Thyroid gland (tissue), 4 donors: Measurements from ENCODE around the gene FAM120B. TPM values are rescaled to one million over a fixed set of nuclear protein-coding genes. Genes with fewer than 3 reads are reported as not detected.

Source experiments
- DNase-seq, 2 donors: peaks; one replicate each; pipeline ENCODE4 v3.0.0-alpha.2; 2019
- H3K27ac ChIP-seq, 3 donors: fragments of 200-600 bp; sonication (generic); 1 replicate in 2 of 3; 2 replicates in 1 of 3; pipeline ENCODE4 v1.5.1; 2016 to 2019; ENCODE audit warnings: mild to moderate bottlenecking in 1 of 3, moderate library complexity in 1 of 3
- H3K27me3 ChIP-seq: fragments of 200-600 bp; sonication (generic); one replicate; pipeline ENCODE4 v1.5.1; 2019
- H3K36me3 ChIP-seq, 2 donors: fragments of 200-600 bp; sonication (generic); one replicate each; pipeline ENCODE4 v1.5.1; 2016 to 2019
- H3K4me1 ChIP-seq, 2 donors: fragments of 200-600 bp; sonication (generic); one replicate each; pipeline ENCODE4 v1.5.1; 2017 to 2019
- H3K4me3 ChIP-seq, 3 donors: fragments of 200-600 bp; sonication (generic); replicated peaks in 1 of 3; 1 replicate in 2 of 3; 2 replicates in 1 of 3; pipeline ENCODE4 v1.5.1; 2016; ENCODE audit warnings: mild to moderate bottlenecking in 1 of 3
- H3K9me3 ChIP-seq: fragments of 200-600 bp; sonication (generic); one replicate; pipeline ENCODE4 v1.5.1; 2017
- POLR2A ChIP-seq, 2 donors: fragments of 450-650 bp; IDR thresholded peaks; one replicate each; pipeline ENCODE4 v1.6.1; 2017; ENCODE audit warnings: antibody characterized with exemption in 2 of 2, mild to moderate bottlenecking in 2 of 2, moderate library complexity in 1 of 2
- WGBS, 2 donors: methylation state at CpG; one replicate each; pipeline ENCODE4 v1.1.5; 2017; 5-methylcytosine and 5-hydroxymethylcytosine counted together
- intact Hi-C: fragments of 100-400 bp; cut with DNase I; formaldehyde crosslinking; loops from one replicate; pipeline ENCODE4 v1.15.1; 2023
- total RNA-seq, 4 donors: library from RNA; depleted of rRNA; stranded (reverse); fragments of >200 nt; gene quantifications; one replicate each; pipeline ENCODE4 v1.2.3, GENCODE V29; 2016
- TF ChIP-seq, protein P1 (sequence below), 6 experiments: fragments of 200-600 bp in 3 of 6; fragments of 450-650 bp in 3 of 6; sonication (generic) in 3 of 6; IDR thresholded peaks; one replicate each; pipeline ENCODE4 v1.5.1; 2016 to 2019; ENCODE audit warnings: antibody characterized with exemption in 6 of 6, mild to moderate bottlenecking in 2 of 6, inconsistent platforms in 1 of 6, moderate library complexity in 1 of 6

FAM120B gene
- total RNA-seq, 4 donors from 2014 or later, result 26.9 to 38.4 (median 27.7) TPM

- TF ChIP-seq, protein P1, sequence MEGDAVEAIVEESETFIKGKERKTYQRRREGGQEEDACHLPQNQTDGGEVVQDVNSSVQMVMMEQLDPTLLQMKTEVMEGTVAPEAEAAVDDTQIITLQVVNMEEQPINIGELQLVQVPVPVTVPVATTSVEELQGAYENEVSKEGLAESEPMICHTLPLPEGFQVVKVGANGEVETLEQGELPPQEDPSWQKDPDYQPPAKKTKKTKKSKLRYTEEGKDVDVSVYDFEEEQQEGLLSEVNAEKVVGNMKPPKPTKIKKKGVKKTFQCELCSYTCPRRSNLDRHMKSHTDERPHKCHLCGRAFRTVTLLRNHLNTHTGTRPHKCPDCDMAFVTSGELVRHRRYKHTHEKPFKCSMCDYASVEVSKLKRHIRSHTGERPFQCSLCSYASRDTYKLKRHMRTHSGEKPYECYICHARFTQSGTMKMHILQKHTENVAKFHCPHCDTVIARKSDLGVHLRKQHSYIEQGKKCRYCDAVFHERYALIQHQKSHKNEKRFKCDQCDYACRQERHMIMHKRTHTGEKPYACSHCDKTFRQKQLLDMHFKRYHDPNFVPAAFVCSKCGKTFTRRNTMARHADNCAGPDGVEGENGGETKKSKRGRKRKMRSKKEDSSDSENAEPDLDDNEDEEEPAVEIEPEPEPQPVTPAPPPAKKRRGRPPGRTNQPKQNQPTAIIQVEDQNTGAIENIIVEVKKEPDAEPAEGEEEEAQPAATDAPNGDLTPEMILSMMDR (IDR thresholded peaks at IDR 0.05), result no peak
- no peak for TF ChIP-seq POLR2A (IDR thresholded peaks at IDR 0.05)
- intact Hi-C loops, result no loop called here
- peaks cover 6 to 23% of the 10 kb centered on the region in 2 donors for H3K36me3 ChIP-seq
Measured at GRCh38 chr6:170402318-170403040, 95.9 kb downstream of the FAM120B start.

GRCh38 chr6:170403451-170403850 lies 96.9 kb downstream of the FAM120B start:
- no peak for TF ChIP-seq POLR2A (IDR thresholded peaks at IDR 0.05)
- TF ChIP-seq, protein P1 (IDR thresholded peaks at IDR 0.05), result no peak
- H3K4me3 ChIP-seq, result no peak overlapping the region
- intact Hi-C loops, result no loop called here
- no peaks in the 10 kb centered on the region for H3K27me3 ChIP-seq
- no peaks in the 10 kb centered on the region for H3K9me3 ChIP-seq
- H3K27ac ChIP-seq, result peak overlapping the region in 2 of 3 donors; percentile 13 to 63
- WGBS, 2 donors, result 46 to 77% methylated on average over 2 to 3 of the region's 3 CpGs
- H3K36me3 ChIP-seq, result peaks cover 6 to 19% of the 10 kb centered on the region in 2 donors
- H3K4me1 ChIP-seq, result peaks cover 15 to 29% of the 10 kb centered on the region in 2 donors
- DNase-seq, result peak; percentile 19 to 21

More at GRCh38 chr6:170402318-170403040, 95.9 kb downstream of the FAM120B start:
- Histone ChIP-seq H3K27ac (peak overlapping the region in 2 of 3 donors; percentile 11 to 63), H3K4me1 (peaks cover 11 to 21% of the 10 kb centered on the region in 2 donors), H3K27me3 (no peaks in the 10 kb centered on the region), H3K9me3 (no peaks in the 10 kb centered on the region), H3K4me3 (no peak overlapping the region)
- no peak for DNase-seq
- 75 to 83% methylated on average over 13 of the region's 13 CpGs for WGBS, 2 donors

GRCh38 chr6:170404036-170404435 lies 97.5 kb downstream of the FAM120B start:
- intact Hi-C loops, result no loop called here
- peaks cover 17 to 32% of the 10 kb centered on the region in 2 donors for H3K4me1 ChIP-seq
- no peak overlapping the region for H3K4me3 ChIP-seq
- no peak for DNase-seq
- TF ChIP-seq, protein P1 (IDR thresholded peaks at IDR 0.05), result no peak
- no peak for TF ChIP-seq POLR2A (IDR thresholded peaks at IDR 0.05)
- H3K27me3 ChIP-seq, result no peaks in the 10 kb centered on the region
- H3K36me3 ChIP-seq, result peaks cover 6 to 19% of the 10 kb centered on the region in 2 donors
- H3K27ac ChIP-seq, result peak overlapping the region in 2 of 3 donors; percentile 13 to 63
- no peaks in the 10 kb centered on the region for H3K9me3 ChIP-seq
- WGBS, 2 donors, result 85 to 87% methylated on average over 9 of the region's 9 CpGs

DNA sequence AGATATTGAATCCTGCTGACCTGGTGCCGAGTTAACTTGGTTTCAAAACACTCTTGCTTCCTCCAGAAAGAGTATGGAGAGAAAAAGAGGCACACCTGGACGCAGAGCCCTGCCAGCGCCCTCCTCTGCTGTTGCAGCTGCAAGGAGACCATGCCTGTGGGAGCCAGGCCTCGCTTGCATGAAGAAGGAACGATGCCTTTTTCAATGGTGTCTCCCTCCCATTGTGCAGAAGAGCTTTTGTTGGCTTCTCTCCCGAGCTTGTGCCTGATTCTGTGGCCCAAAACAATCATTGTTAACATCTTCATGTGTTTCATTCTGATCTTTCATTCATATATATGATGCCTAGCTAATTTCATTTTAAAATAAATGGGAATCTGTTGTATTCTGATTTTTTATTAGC lies 98.1 kb downstream of the FAM120B start:
- Histone ChIP-seq H3K4me1 (peaks cover 17 to 32% of the 10 kb centered on the region in 2 donors), H3K9me3 (no peaks in the 10 kb centered on the region), H3K27ac (no peak overlapping the region), H3K36me3 (peaks cover 6 to 19% of the 10 kb centered on the region in 2 donors), H3K4me3 (no peak overlapping the region), H3K27me3 (no peaks in the 10 kb centered on the region)
- intact Hi-C loops, result no loop called here
- TF ChIP-seq, protein P1 (IDR thresholded peaks at IDR 0.05), result no peak
- TF ChIP-seq POLR2A (IDR thresholded peaks at IDR 0.05), result no peak
- WGBS, 2 donors, result 92 to 93% methylated on average over 6 of the region's 6 CpGs
- DNase-seq, result no peak

GRCh38 chr6:170405311-170405975 lies 98.9 kb downstream of the FAM120B start:
- WGBS, 2 donors, result 90 to 93% methylated on average over 8 of the region's 8 CpGs

More at GRCh38 chr6:170405311-170405975, 98.9 kb downstream of the FAM120B start:
- H3K4me1 ChIP-seq, result peaks cover 17 to 32% of the 10 kb centered on the region in 2 donors
- no peak overlapping the region for H3K27ac ChIP-seq
- H3K9me3 ChIP-seq, result no peaks in the 10 kb centered on the region
- H3K4me3 ChIP-seq, result no peak overlapping the region
- TF ChIP-seq POLR2A (IDR thresholded peaks at IDR 0.05), result no peak
- TF ChIP-seq, protein P1 (IDR thresholded peaks at IDR 0.05), result no peak
- intact Hi-C loops, result no loop called here
- no peak for DNase-seq
- peaks cover 6 to 19% of the 10 kb centered on the region in 2 donors for H3K36me3 ChIP-seq
- no peaks in the 10 kb centered on the region for H3K27me3 ChIP-seq
